AML-193 (cell line): Measurements from ENCODE around the gene FAM177B.

Experiments
- DNase-seq, 2 experiments: peaks; one replicate each; lab custom pipeline; 2025; lab: John Stamatoyannopoulos, UW

The FAM177B gene

GRCh38 chr1:222736972-222737371 is at the start of gene FAM177B:
Gene FAM177B, plus strand, starts transcription at chr1:222737202. Its CDS starts 9,344 bp downstream, at chr1:222746546.
- no peak for DNase-seq

GRCh38 chr1:222691016-222691415 is 46.0 kb upstream of the FAM177B start:
- no peak for DNase-seq

GRCh38 chr1:222694927-222695326 is 42.1 kb upstream of the FAM177B start:
- DNase-seq: no peak

GRCh38 chr1:222696741-222697140 is 40.3 kb upstream of the FAM177B start:
- DNase-seq: no peak

- no peak for DNase-seq
Observed at GRCh38 chr1:222697203-222697602, 39.8 kb upstream of the FAM177B start.

- DNase-seq: no peak
Observed at GRCh38 chr1:222697826-222698225, 39.2 kb upstream of the FAM177B start.

- no peak for DNase-seq
Observed at GRCh38 chr1:222702210-222702609, 34.8 kb upstream of the FAM177B start.

- no peak for DNase-seq
Observed at GRCh38 chr1:222704260-222704659, 32.7 kb upstream of the FAM177B start.

GRCh38 chr1:222706815-222707214 is 30.2 kb upstream of the FAM177B start:
- no peak for DNase-seq

GRCh38 chr1:222709700-222710153 is 27.3 kb upstream of the FAM177B start:
- DNase-seq: peak in 1 of 2 experiments; percentile 19

GRCh38 chr1:222711319-222712252 is 25.4 kb upstream of the FAM177B start:
- peak; percentile 68 to 75 for DNase-seq

- DNase-seq: peak; percentile 60 to 69
Observed at GRCh38 chr1:222712253-222713090, 24.5 kb upstream of the FAM177B start, which contains the start of the genes AIDA and BROX. Gene AIDA, minus strand, starts transcription at chr1:222712491. Its CDS starts 174 bp downstream, at chr1:222712317. Gene BROX, plus strand, starts transcription at chr1:222712564. Its CDS starts 3,136 bp downstream, at chr1:222715700.

GRCh38 chr1:222713091-222713961 is 23.7 kb upstream of the FAM177B start:
- DNase-seq: peak; percentile 86 to 89

GRCh38 chr1:222716393-222716792 is 20.6 kb upstream of the FAM177B start:
- DNase-seq: no peak

- no peak for DNase-seq
Observed at GRCh38 chr1:222728746-222729145, 8.3 kb upstream of the FAM177B start.

GRCh38 chr1:222730866-222731265 is 6.1 kb upstream of the FAM177B start:
- DNase-seq: no peak

- no peak for DNase-seq
Observed at GRCh38 chr1:222732216-222733159, 4.5 kb upstream of the FAM177B start.

- no peak for DNase-seq
Observed at GRCh38 chr1:222734740-222735139, 2.3 kb upstream of the FAM177B start.

GRCh38 chr1:222736470-222736869 is 532 bp upstream of the FAM177B start:
- no peak for DNase-seq

GRCh38 chr1:222739465-222739864 is 2.5 kb downstream of the FAM177B start:
- DNase-seq: no peak
